CD4-positive, alpha-beta T cell treated with Interleukin-4 for 1 hour (primary cell): ENCODE measurements around the gene PSAT1.
A peak's percentile ranks its signal among the peaks of the same experiment; 100 is the strongest.

Experiments
- DNase-seq, 2 donors: peaks; one replicate each; pipeline ENCODE4 v3.0.0-alpha.2; 2020 to 2022

The PSAT1 gene

DNA sequence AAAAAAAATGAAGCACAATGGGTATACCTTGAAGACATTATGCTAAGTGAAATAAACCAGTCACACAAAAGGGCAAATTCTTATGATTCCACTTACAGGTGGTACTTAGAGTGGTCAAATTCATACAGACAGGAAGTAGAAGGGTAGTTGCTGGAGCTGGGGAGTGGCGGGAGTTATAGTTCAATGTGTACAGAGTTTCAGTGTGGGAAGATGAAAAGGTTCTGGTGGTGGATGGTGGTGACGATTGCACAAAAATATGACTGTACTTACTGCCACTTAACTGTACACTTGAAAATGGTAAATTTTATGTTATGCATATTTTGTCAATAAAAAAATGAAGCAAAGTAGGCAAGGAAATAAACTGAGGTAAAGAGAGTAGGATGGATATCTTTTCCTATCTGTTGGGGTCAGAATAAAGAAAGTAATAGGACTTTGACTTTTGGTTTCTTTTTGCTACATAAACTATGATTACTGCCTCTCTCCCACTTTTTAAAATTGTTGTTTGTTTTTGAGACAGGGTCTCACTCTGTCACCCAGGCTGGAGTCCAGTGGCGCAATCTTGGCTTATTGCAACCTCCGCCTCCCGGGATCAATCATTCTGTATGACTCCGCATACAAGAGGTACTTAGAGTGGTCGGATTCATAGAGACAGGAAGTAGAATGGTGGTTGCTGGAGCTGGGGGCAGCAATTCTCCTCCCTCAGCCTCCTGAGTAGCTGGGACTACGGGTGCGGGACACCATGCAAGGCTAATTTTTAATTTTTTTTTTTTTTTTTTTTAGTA is 4.0 kb upstream of the PSAT1 start:
- peak in 1 of 2 donors; percentile 14 for DNase-seq

- no peak for DNase-seq
Observed at GRCh38 chr9:78294290-78295176, 2.4 kb upstream of the PSAT1 start.

DNA sequence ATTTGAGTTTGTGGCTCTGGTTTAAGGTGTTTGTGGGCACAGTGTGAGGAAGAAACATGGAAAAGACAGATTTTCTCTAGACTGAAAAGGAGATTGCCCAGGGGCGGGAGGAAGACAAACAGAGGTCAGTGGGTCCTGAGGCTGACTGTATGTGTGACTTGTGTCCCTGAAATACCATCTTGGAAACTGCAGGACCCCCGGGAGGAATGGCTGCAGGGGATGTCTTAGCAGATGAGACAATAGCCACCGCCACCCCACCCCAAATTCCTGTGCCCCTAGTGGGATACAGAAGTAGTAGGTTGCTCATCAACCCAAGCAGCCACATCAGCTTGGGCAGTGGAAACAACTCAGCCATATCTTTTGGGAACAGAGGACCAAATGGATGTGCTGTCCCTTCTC is 1.7 kb upstream of the PSAT1 start:
- DNase-seq: no peak

GRCh38 chr9:78295731-78296130 is 1.2 kb upstream of the PSAT1 start:
- DNase-seq: no peak

DNA sequence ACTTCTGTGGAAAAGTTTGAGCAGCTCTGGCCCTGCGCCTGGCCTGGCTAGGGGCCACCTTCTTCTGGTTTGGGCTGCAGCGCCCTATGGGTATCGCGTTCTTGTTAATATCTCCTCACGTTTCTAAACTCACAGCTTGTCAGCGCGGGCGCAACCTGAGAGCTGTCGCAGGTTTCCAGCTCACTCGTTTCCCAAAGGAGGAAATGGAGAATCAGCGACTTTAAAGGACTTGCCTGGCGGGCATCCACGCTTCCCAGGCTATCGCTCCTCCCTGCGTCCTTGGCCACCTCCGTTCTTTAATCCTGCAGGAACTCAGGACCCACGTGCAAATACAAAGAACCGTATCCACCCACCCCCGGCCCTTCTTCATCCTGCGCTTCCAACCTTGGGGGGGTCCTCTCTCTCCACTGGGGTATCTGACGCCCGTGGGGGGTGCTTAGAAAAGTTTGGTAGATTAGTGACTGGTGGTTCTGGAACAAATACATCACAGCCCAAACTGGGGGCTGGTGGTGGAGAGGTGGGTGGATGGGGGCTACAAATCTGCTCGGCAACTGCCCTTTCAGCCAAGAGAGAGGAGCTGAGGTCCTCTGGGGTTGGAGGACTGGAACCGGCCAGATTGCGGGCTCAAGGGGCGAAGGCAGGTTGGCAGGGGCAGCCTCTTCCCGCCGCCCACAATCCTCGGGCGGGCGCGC is 578 bp upstream of the PSAT1 start:
- no peak for DNase-seq

GRCh38 chr9:78297672-78297961 is 692 bp downstream of the PSAT1 start:
- DNase-seq: no peak

DNA sequence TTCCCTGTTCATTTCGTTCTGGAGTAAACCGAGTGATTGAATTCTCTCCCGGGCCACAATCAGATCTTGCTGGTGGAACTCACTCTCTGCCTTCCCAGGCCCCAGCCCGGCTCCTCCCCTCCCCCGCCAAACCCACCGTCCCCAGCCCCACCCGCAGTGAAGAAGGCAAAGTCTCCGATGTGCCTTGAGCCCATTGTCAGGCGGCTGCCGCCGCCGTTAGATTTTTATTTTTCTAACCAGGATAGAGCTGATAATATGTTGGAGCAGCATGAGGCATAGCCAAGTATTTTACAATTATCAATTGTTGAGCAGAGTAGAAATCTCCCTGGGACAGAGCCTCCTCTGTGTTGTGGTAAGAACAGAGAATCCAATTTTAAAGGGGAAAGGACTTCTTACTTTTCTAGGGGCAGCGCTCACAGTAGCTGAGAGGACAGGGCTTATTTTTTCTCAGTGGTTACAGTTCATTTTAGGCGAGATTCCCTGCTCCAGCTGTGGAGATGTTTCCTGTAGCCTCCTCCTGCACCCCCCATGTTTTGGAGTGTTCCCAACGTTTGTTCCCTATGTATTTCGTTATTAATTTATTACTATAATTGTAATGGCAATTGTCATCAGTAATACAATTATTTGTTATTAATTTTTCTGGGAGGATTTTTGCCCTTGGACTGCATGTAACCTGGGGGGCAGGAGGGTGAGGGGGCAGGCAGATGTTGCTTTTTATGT is 1.3 kb downstream of the PSAT1 start:
- no peak for DNase-seq

DNA sequence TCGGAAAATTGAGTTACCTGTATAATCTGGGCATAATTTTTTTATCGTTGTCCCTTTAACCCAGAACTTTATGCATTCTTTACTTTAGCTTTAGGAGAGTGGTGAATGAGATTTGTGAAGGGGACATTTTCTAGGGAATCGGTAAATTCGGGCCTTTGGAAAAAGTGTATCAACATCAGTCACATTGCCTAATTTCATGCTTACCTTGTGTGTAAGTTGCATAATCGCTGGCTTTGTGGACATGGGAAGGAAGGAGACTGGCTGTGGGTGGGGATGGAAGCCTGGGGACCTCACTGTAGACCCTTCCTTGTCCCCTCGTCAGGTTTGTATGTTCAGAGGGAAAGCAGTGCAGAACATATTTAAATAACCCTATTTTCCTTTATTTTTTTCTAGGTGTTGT is 3.3 kb downstream of the PSAT1 start:
- no peak for DNase-seq

DNA sequence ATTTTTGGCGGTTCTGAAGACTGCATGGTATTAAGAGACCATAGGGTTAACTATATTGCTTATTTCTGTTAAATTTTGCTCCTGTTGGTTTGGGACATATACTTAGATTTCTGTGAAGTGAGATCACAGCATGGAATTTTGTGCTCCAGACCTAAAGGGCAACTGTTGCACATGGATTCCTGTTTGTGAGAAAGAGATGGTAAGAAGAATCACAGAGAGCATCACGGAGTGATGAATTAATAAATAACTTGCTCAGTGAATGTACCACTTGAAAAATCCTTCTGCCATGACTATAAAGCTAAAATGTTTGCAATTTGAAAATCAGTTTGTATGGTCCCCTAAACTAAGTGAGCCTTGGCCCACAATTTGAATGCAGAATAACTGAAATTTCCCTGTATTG is 4.5 kb downstream of the PSAT1 start:
- no peak for DNase-seq

GRCh38 chr9:78303377-78304062 is 6.6 kb downstream of the PSAT1 start:
- DNase-seq: no peak

DNA sequence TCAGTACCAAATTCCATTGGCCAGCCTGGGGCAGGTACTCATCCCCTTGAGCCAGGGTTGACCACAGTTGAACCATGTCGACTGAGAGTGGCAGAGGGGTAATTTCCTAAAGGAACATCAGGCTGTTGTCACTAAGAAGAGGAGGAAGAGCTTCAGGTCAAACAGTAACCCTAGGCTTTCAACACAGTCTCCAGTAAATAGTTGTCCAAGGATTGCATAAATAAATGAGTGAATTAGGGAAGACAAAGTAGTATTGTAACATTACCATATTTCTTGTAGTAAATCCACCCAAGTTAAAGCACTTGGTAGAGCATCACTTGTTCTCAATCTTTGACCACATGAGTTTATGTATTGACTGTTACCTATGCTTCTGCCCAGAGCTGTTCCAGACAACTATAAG is 7.4 kb downstream of the PSAT1 start:
- no peak for DNase-seq

- DNase-seq: no peak
Observed at GRCh38 chr9:78306222-78307076, 9.5 kb downstream of the PSAT1 start.

DNA sequence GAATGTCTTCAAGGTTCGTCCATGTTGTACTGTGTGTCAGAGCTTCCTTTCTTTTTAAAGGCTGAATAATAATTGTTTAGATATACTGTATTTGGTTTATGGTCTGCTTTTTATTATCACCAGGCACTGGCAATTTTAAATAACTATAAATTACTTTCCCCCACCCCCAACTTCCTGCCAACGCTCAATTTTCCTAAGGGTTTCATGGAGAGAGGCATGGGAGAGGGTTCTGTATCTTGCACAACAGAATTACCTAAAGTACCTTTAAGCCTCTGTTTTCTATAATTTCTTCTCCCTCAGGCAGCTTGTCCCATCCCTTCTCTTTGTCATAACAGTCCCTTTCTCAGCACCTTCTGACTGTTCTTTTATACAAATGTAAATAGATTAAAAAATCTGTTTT is 10.4 kb downstream of the PSAT1 start:
- DNase-seq: no peak

DNA sequence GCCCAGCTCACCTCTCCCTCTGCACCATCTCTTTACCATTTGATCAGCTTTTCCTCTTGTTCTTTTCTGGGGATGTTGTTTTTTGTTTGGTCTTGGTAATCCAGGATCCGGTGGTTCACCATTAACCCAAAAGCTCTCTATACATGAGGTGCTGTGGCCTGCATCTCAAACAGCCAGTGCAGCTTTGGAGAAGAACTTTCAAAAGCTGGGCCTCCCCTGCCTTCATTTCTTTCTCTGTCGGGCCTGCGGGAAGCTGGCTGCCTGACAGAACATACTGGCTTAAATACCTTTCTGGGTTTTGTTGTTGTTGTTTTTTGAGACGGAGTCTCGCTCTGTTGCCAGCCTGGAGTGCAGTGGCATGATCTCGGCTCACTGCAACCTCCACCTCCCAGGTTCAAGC is 12.1 kb downstream of the PSAT1 start:
- no peak for DNase-seq

DNA sequence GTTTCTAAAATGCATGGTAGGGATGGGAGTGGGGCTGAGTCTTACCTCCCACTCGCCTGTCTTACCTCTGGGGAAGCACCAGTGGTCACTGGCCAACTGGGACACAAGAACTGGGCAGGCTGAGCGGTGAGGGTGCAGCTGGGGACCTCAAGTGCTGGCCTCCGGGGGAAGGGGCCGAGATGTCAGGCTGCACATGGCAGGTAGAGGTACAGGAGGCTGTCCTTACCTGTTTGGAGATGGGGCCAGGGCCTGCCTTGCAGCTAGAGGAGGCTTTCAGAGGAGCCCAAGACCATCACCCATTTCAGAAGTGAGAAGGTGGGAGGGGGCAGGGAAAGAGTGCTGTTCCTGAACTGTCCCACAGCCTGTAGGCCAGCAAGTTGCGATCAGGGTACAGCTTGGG is 14.2 kb downstream of the PSAT1 start:
- DNase-seq: no peak

- DNase-seq: no peak
Observed at GRCh38 chr9:78311886-78312524, 15.1 kb downstream of the PSAT1 start.

GRCh38 chr9:78314550-78314949 is 17.6 kb downstream of the PSAT1 start:
- no peak for DNase-seq

GRCh38 chr9:78314953-78315870 is 18.3 kb downstream of the PSAT1 start:
- DNase-seq: no peak

GRCh38 chr9:78316166-78316892 is 19.4 kb downstream of the PSAT1 start:
- no peak for DNase-seq
